GM10248 (cell line): ENCODE results near the gene ARAP2.
"Not testable (repeated sequence)": the region's sequence is repeated elsewhere in the genome, so short reads cannot be mapped to it uniquely, and the experiment has no call there.

Experiments
- CTCF ChIA-PET: fragments of 300-600 bp; sonication (Branson Sonifier 250); formaldehyde crosslinking; extraction: SDS; loops from one replicate; lab custom pipeline; 2021; ENCODE audit warnings: antibody characterized with exemption; lab: Yijun Ruan, JAX
- POLR2A ChIA-PET: fragments of 350-650 bp; sonication (Branson Sonifier 250); formaldehyde crosslinking; extraction: SDS; loops from one replicate; lab custom pipeline; 2020; ENCODE audit warnings: antibody characterized with exemption; lab: Yijun Ruan, JAX
- DNase-seq: peaks from one replicate; pipeline ENCODE4 v3.0.0; 2012; ENCODE audit errors: extremely low spot score
- CTCF ChIP-seq: IDR thresholded peaks from 2 replicates; pipeline ENCODE4 v1.5.1; 2012; ENCODE audit warnings: mild to moderate bottlenecking, low read depth; ENCODE audit errors: extremely low read depth, missing control alignments, control extremely low read depth

ARAP2 gene

GRCh38 chr4:36183232-36183631 lies 61.1 kb downstream of the ARAP2 start:
- ChIA-PET POLR2A (no interaction called here), CTCF (interaction anchor here (1.2 to 1.4 kb wide), 3 partner anchors 10 to 216 kb away, joined by 3 to 6 read pairs (median 5); no protein-coding TSS in a partner anchor)
- no peak for DNase-seq
- no peak for TF ChIP-seq CTCF

- CTCF ChIA-PET, DNase-seq, POLR2A ChIA-PET: not testable (repeated sequence)
Observed at GRCh38 chr4:36182315-36182714, 62.0 kb downstream of the ARAP2 start.

GRCh38 chr4:36180206-36180605 lies 64.1 kb downstream of the ARAP2 start:
- ChIA-PET CTCF (interaction anchor here (1.4 to 1.9 kb wide), 3 partner anchors 12 to 22 kb away, joined by 3 to 7 read pairs (median 4); no protein-coding TSS in a partner anchor), POLR2A (interaction anchor here (0.5 kb wide), 1 partner anchor 1439 kb away, joined by 3 read pairs; no protein-coding TSS in a partner anchor)
- no peak for DNase-seq
- no peak for TF ChIP-seq CTCF

GRCh38 chr4:36178484-36178883 lies 65.8 kb downstream of the ARAP2 start:
- no peak for DNase-seq
- TF ChIP-seq CTCF = no peak
- ChIA-PET CTCF (no interaction called here), POLR2A (no interaction called here)

GRCh38 chr4:36177946-36178345 lies 66.4 kb downstream of the ARAP2 start:
- no peak for TF ChIP-seq CTCF
- POLR2A ChIA-PET = no interaction called here
- DNase-seq = no peak
- CTCF ChIA-PET = no interaction called here

GRCh38 chr4:36174570-36174969 lies 69.7 kb downstream of the ARAP2 start:
- no peak for DNase-seq
- no peak for TF ChIP-seq CTCF
- ChIA-PET CTCF (interaction anchor here (1.0 to 2.0 kb wide), 2 partner anchors 11 to 25 kb away, joined by 3 to 5 read pairs; no protein-coding TSS in a partner anchor), POLR2A (no interaction called here)

- no peak for TF ChIP-seq CTCF
- POLR2A ChIA-PET = no interaction called here
Observed at GRCh38 chr4:36173905-36174304, 70.4 kb downstream of the ARAP2 start.

More at GRCh38 chr4:36173905-36174304, 70.4 kb downstream of the ARAP2 start:
- CTCF ChIA-PET = interaction anchor here (1.1 to 2.0 kb wide), 2 partner anchors 10 to 15 kb away, joined by 3 to 5 read pairs; no protein-coding TSS in a partner anchor
- DNase-seq = no peak
